ENCODE data around the gene GATAD2B.
"Not testable (repeated sequence)": the region's sequence is repeated elsewhere in the genome, so short reads cannot be mapped to it uniquely, and the experiment has no call there.

Gene GATAD2B

DNA sequence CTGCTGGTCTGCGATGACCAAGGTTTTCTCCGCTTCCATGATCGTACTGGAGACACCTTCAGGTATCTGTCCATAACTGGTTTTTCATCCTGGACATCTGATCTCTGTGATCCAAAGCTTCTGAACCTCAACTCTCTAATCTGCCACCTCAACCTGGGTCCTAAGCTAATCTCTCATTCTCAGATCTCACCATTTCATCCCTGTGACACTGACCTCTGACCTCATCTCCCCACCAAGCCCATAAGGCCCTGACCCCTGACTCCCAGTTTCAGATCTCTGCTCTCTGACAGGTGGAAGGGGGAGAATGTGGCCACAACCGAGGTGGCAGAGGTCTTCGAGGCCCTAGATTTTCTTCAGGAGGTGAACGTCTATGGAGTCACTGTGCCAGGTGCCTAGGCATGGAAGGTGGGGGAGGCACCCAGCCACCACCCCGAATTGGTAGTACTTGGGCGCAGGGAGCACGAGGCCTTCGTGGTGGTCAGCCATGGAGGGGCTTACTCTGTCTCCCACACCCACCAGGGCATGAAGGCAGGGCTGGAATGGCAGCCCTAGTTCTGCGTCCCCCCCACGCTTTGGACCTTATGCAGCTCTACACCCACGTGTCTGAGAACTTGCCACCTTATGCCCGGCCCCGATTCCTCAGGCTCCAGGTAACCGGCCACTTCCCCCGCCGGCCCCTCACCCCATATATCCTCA is 143.8 kb downstream of the GATAD2B start:
- DNase-seq (ENCODE audit: low read depth in 2 of 2), result no peak

DNA sequence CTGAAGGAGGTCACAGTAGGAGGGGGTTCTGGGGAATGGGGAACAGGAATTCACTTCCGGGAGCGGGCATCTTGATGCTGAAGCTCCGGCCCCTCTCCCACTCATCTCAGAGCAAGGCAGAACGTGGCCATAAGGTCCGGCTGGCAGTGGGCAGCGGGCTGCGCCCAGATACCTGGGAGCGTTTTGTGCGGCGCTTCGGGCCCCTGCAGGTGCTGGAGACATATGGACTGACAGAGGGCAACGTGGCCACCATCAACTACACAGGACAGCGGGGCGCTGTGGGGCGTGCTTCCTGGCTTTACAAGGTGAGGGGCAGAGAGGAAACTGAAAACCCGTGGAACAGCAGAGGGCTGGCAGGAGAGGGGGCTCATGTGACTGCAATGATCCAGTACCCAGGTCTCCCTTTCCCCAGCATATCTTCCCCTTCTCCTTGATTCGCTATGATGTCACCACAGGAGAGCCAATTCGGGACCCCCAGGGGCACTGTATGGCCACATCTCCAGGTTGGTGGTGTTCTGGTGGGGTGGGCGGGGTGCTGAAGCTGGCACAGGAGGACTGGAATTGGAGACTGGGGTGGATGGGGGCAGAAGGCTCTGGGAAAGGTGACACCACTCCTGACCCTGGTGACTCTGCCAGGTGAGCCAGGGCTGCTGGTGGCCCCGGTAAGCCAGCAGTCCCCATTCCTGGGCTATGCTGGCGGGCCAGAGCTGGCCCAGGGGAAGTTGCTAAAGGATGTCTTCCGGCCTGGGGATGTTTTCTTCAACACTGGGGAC is 144.5 kb downstream of the GATAD2B start:
- no peak for DNase-seq (ENCODE audit: low read depth in 2 of 2)

DNA sequence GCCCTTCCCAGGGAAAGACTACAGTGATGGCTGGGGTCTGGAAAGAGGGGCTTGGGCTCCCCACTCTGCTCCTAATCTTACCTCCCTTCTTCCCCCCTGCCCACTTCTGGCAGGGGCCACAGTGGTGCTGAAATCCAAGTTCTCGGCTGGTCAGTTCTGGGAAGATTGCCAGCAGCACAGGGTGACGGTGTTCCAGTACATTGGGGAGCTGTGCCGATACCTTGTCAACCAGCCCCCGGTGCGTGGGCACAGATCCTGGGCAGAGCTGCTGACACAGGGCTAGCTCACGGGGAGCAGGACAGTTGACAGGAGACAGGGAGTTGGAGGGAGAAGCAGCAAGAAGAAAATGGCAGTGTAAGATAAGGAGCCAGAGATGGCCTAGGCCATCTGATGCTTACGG is 145.1 kb downstream of the GATAD2B start:
- no peak for DNase-seq (ENCODE audit: low read depth in 2 of 2)

DNA sequence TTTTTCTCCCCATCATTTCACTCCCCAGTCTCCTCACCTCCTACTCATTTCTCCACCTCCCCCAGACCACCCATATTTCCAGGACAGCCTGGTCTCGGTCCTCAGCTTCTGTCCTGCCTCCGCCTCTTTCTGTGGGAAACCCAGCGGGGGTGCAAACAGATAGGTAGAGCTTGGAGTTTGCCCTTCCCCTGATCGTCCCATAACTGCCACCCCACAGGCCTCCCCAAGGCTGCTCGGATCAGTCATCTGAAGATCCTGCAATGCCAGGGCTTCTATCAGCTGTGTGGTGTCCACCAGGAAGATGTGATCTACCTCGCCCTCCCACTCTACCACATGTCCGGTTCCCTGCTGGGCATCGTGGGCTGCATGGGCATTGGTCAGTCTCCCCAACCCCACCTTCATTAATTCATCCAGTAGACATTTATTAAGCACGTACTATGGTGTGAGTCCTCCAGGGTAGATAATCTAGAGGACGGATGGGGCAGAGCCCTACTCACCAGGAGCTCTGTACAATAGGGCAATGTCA is 145.9 kb downstream of the GATAD2B start:
- DNase-seq (ENCODE audit: low read depth in 2 of 2), result no peak

DNA sequence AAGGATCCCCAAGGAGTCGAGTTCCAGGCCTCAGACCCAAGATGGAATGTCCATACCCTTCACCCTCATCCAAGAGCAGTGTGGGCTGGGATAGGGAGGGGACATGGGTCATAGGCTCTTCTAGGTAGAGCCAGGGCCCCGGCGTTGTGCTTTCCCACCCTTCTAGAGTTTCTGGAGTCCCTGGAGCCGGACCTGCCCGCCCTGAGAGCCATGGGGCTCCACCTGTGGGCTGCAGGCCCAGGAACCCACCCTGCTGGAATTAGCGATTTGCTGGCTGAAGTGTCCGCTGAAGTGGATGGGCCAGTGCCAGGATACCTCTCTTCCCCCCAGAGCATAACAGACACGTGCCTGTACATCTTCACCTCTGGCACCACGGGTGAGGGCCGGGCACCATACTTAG is 146.4 kb downstream of the GATAD2B start:
- no peak for DNase-seq (ENCODE audit: low read depth in 2 of 2)

DNA sequence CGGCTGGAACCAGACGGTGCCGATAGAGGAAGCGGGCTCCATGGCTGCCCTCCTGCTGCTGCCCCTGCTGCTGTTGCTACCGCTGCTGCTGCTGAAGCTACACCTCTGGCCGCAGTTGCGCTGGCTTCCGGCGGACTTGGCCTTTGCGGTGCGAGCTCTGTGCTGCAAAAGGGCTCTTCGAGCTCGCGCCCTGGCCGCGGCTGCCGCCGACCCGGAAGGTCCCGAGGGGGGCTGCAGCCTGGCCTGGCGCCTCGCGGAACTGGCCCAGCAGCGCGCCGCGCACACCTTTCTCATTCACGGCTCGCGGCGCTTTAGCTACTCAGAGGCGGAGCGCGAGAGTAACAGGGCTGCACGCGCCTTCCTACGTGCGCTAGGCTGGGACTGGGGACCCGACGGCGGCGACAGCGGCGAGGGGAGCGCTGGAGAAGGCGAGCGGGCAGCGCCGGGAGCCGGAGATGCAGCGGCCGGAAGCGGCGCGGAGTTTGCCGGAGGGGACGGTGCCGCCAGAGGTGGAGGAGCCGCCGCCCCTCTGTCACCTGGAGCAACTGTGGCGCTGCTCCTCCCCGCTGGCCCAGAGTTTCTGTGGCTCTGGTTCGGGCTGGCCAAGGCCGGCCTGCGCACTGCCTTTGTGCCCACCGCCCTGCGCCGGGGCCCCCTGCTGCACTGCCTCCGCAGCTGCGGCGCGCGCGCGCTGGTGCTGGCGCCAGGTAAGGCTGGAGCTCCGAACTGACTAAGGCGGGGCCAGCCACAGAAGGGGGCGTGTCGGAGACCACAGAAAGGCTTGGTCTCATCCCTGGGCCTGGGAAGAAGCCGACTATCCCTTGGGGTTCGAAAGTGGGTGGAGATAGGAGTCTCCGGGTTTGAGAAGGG is 147.1 kb downstream of the GATAD2B start:
- peak; percentile 31 to 37 for DNase-seq (ENCODE audit: low read depth in 2 of 2)

DNA sequence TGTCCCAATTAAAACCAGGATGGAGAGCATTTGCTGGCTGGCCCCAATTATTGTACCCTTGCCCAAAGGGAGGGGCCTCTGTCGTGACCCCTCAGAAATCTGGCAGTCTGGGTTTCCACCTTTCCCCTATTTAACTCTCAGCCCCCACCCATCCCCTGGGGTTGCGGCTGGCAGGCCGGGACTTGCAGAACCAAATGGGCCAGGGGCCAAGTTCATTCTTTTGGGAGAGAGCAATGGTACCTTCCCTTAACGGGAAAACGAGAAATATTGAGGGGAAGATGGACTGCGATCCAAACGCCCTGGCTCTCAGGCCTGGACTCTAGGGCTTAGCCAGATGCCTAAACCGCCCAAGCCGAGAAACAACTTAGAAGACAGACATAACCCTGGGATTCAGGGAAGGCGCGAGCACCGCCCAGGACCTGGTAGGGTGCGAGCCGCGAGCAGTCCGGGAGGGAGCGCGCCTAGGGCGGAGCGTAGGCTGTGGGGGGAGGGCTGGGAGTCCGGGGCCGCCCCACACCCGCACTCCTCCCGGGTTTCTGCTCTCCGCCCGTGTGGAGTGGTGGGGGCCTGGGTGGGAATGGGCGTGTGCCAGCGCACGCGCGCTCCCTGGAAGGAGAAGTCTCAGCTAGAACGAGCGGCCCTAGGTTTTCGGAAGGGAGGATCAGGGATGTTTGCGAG is 147.9 kb downstream of the GATAD2B start, which contains the start of gene SLC27A3:
Gene SLC27A3, plus strand, starts transcription at position 628 of the 678 bp plus-strand sequence. CDS start 91 bp downstream, outside the sequence.
- no peak for DNase-seq (ENCODE audit: low read depth in 2 of 2)

DNA sequence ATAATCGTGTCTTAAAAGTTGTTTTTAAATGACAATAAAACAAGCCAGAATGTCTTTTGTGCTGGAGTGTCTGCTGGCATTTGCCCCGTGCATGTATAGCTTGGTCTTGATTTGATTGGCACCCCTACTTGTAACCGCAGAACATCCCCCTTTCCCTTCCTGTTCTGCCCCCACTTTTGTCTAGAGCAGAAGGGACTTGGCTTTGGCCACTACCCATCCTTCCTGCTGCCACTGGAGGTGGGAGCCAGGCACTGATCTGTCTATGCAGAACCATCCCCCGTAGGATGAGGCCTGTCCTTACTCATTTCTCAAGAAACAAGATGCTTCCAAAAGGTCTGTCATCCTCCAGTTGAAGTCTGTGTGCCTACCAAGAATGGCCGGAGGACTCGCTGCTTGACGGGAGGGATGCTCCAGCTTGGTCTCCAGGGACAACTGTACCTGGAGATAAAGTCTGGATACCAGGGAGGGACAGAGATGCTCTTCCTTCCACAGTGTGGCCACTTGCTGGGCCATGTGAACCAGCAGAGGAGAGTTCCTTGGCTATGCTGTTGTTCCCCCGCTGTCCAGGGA is 148.7 kb downstream of the GATAD2B start:
- DNase-seq (ENCODE audit: low read depth in 2 of 2), result no peak

DNA sequence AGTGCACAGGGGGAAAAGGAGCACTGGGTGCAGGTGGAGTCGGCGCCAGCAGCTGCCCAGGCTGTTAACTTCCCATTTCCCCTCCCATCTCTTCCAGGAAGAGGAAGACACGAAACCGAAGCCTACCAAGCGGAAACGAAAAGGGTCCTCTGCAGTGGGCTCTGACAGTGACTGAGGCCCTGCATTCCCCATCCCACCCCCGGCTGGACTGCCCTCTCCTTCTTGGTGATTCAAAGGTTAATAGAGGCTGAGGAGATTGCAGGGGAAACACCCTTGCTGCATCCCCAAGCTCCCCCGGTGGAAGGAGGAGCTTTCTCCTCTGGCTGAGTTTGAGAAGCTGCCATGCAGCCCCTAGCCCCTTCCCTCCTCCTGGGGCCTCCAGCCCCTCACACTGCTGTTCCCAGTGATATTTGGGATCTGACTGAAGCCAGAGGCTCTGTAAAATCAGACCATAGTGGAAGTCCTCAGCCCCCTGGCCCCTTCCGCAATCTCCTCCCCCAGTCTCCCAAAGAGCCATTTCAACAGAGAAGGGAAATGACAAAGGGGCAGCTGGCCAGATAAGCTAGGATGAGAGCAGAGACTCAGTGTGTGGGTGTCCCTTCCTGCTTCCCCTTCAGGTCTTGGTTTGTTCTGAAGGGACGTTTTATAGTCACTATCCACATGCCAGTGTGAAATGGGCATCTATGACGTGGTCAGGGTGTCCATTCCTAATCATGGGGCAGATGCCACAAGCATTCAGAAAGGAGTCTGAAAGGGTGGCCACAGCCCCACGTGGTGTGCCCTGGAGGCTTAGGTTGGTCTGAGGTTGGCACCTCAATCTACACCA is 149.5 kb downstream of the GATAD2B start:
- no peak for DNase-seq (ENCODE audit: low read depth in 2 of 2)

DNA sequence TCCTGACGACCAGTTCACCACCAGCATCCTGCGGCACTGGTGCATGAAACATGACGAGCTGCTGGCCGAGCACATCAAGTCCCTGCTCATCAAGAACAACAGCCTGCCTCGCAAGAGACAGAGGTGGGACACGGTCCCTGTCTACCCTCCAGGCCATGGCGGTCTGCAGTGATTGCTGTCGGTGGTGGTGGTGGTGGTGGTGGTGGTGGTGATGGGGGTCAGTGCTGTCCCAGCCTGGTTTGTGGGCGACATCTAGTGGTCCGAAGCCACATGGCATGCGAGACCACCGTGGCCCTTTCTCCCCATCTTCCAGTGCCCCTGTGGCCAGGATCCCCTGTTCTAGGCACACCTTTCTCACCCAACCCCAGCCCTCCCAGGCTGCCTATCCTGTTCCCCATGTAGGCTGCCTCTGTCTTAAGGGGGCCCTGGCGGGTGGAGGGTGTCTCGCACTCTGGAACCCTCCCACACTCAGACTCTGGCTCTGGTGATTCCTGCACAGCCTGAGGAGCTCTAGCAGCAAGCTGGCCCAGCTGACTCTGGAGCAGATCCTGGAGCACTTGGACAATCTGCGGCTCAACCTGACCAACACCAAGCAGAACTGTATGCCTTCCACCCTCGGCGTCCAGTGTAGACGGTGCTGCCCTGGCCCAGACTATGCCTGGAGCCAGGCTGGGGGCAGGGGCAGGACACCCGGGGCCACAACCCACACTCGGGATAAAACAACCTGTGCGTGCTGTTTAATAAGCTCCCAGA is 150.8 kb downstream of the GATAD2B start:
- no peak for DNase-seq (ENCODE audit: low read depth in 2 of 2)

DNA sequence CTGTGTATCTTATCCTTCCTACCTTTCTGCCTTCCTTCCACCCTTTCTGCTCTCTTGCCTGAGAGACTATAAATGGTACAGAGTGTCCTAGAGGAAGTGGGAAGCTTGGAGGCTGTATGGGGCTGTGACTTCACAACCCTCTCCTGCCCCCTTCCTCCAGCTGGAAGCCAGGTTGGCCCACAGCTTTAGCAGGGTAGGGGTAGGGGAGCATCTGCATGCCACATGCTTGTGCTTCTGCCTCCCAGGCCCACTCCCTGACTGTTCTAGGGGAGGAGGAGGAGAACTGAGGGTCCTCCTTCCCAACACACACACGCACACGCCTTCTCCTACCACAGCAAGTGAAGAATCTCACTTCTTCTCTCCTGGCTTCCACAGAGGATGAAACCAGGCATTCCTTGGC is 151.5 kb downstream of the GATAD2B start:
- no peak for DNase-seq (ENCODE audit: low read depth in 2 of 2)

DNA sequence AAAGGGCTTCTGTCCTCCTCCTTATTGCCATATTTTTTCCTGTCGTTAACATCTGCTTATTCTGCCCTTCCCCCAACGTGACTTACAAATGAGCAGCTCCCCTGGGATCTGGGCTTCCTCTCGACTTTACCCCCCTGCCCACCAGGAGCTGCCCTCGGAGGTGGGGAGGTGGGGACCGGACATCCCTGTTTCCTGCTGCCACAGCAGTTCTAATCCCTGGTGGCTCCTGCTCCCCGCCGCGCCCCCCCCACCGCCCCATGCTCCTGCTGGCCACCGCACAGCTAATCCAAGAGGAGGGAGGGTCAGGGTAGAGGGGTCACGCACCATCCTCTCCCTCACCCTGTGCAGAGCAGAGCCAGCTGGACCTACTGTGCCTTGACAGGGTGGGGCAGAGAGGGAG is 152.0 kb downstream of the GATAD2B start:
- DNase-seq (ENCODE audit: low read depth in 2 of 2), result no peak

DNA sequence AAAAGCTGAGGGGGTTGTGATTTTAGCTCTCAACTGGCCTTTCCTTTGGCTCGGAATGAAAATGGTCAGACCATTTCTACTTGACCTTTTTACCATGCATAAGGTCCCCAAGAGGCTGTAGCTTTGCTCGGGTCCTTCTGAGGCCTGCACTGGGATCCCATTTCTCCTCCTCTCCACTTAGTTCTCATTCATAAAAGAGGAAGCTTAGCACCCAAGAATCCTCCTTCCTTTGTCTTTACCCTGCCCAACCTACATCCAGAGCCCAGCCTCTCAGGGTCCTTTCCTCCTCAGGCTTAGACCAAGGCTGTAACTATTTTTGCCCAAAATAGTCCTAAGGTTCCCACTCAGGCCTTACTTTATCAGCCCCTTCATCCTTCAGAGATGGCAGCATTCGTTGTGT is 153.6 kb downstream of the GATAD2B start:
- DNase-seq (ENCODE audit: low read depth in 2 of 2), result no peak

DNA sequence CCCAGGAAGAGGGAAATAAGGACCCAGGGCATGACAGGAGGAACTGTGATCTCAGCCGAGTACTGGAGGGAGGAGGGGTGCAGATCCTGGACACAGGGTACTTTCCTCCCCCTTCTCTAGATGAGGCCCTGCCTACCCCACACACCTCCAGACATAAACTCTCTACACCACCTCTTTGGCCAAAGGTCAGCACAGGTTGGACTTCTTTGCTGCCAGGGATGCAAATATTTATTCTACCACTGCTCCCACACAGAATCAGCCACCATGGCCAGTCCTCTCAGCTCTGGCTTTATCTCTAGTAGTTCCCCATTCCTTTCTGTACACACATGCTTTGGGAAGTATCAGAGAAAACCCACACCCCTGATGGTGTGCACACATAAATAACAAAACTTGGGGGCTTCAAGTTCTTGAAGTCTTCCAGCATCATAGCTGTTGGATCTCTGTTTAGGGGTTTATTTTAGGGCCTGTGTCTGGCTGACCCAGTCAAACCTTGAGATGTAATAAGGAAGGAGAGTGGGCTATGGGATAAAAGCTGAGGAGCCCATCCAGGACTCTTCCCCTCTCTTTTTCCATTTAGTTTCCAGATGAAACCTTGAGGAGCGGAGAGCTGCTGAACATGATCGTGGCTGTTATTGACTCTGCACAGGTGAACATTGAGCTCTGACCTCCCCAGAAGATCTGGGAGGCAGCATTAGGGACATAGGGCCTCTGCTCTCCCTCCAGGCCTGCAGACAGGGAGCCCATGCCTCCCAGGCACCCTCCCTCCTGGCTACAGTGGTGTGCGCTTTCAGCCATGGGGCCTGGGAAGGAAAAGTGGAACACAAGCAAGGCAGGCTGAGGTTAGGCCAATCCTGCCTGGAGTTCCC is 154.2 kb downstream of the GATAD2B start:
- no peak for DNase-seq (ENCODE audit: low read depth in 2 of 2)

DNA sequence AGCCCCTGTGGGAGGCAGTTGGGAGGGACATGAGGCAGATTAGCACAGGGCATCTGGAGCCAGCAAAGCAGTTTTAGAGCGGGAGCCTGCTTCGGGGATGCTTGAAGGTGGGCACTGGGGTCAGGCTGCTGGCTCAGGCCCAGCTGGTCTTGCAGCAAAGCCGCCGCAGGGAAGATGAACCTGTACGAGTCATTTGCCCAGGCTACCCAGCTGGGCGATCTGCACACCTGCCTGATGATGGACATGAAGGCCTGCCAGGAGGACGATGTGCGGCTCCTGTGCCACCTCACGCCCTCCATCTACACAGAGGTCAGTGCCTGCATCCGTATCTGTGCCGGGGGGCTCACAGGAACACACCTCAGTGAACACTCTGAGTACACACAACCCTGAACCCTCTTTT is 155.3 kb downstream of the GATAD2B start:
- DNase-seq (ENCODE audit: low read depth in 2 of 2), result no peak

DNA sequence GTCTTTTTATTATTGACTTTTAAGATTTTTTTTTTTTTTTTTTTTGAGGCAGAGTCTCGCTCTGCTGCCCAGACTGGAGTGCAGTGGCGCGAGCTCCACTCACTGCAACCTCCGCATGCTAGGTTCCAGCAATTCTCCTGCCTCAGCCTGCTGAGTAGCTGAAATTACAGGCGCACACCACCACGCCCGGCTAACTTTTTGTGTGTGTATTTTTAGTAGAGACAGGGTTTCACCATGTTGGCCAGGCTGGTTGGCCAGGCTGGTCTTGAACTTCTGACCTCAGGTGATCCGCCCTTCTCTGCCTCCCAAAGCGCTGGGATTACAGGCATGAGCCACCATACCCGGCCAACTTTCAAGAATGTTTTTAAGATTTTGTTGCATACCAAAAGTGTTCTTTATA is 156.1 kb downstream of the GATAD2B start:
- not testable (repeated sequence) for DNase-seq (ENCODE audit: low read depth in 2 of 2)

DNA sequence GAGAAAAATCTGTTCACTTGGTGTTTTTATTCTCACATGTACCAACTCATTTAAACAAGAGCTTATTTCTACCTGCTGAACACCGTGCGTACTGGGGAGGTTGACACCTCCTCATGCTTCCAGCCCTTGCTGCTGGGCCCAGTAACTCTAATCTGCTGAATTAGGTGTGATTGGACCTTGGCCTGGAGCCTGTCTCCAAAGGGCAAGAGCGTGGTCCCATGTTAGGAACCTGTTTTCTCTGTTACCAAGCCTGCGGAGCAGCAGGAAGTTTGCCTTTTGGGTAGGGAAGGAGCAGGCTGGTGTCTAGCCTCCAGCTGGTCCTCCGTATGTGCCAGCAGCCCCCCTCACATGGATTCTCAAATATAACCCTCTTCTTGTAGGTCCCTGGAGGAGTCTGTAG is 158.5 kb downstream of the GATAD2B start:
- no peak for DNase-seq (ENCODE audit: low read depth in 2 of 2)

DNA sequence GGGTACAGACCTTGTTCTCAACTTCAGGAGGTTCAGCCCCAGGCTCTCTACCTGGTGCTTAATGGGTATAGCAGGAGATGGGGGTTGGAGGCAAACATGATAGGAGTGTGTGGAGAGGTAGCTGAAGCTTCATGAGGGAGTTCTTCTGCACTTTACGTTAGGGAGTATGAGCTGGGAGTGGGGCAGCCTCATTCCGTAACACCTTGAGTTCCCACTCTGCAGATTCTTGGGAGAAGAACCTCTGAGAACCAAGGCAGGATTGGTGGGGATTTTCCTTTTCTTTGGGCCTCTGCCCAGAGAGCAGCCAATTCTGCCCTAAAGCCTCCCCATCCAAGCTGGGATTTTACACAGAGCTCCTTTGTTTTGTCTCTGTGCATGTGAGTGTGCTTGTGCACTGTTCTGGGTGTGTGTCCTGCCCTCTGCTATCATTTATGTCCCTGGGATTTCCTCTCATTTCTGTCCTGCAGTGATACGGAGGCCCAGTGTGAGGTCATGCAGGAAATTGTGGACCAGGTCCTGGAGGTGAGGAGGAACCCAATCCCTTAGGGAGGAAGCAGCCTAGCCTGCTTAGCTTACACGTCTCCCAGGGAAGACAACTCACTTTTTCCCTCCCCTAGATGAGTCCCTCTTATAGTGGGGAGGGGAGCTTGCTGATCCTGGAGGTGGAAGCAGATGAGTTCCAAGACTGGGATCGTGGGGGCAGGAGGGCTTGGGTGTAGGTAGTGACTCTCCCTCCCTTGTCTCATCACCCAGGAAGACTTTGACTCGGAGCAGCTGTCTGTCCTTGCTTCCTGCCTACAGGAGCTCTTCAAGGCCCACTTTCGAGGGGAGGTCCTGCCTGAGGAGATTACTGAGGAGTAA is 159.2 kb downstream of the GATAD2B start:
- DNase-seq (ENCODE audit: low read depth in 2 of 2), result no peak

Measured in activated CD4-positive, alpha-beta T cell treated with anti-CD3 and anti-CD28 coated beads for 24 hours (primary cell).